Neural cell (in vitro differentiated cells): Measurements from ENCODE around the gene ERCC3. TPM values are rescaled to one million over a fixed set of nuclear protein-coding genes. Genes with fewer than 3 reads are reported as not detected.

Source experiments
- H2AFZ ChIP-seq: fragments of 200-600, 300-800 bp; sonication (generic), shearing (Covaris generic); 2 replicates; pipeline ENCODE4 v1.6.0; 2014; ENCODE audit warnings: low read depth, mild to moderate bottlenecking, antibody characterized with exemption, low read length, moderate library complexity
- H3F3A ChIP-seq: fragments of 200-600 bp; shearing (Covaris generic); 2 replicates; pipeline ENCODE4 v1.6.1; 2016; ENCODE audit warnings: mild to moderate bottlenecking, moderate library complexity, mixed read lengths, antibody characterized with exemption, low read length; ENCODE audit not compliant: insufficient read depth, poor library complexity, severe bottlenecking
- H3K27ac ChIP-seq: fragments of 200-600, 300-800 bp; sonication (generic), shearing (Covaris generic); 2 replicates; pipeline ENCODE4 v1.5.1; 2014; ENCODE audit warnings: mild to moderate bottlenecking, low read length, moderate library complexity
- H3K27me3 ChIP-seq: fragments of 300-800, 200-600 bp; sonication (generic), shearing (Covaris generic); 2 replicates; pipeline ENCODE4 v1.6.0; 2014; ENCODE audit warnings: mild to moderate bottlenecking, low read depth, low read length, moderate library complexity; ENCODE audit not compliant: insufficient read depth
- H3K36me3 ChIP-seq: fragments of 300-800, 200-600 bp; sonication (generic), shearing (Covaris generic); 2 replicates; pipeline ENCODE4 v1.5.1; 2014; ENCODE audit warnings: mild to moderate bottlenecking, antibody characterized with exemption, low read length, moderate library complexity; ENCODE audit not compliant: insufficient read depth
- H3K4me2 ChIP-seq: fragments of 300-800, 200-600 bp; sonication (generic), shearing (Covaris generic); 2 replicates; pipeline ENCODE4 v1.6.0; 2014; ENCODE audit warnings: mild to moderate bottlenecking, low read length
- H3K4me3 ChIP-seq: fragments of 300-800, 200-600 bp; sonication (generic), shearing (Covaris generic); 2 replicates; pipeline ENCODE4 v1.5.1; 2014; ENCODE audit warnings: mild to moderate bottlenecking, low read length, moderate library complexity
- H3K79me2 ChIP-seq: fragments of 200-600 bp; shearing (Covaris generic); replicated peaks from 2 replicates; pipeline ENCODE4 v1.6.0; 2014; ENCODE audit warnings: mild to moderate bottlenecking, low read length, moderate library complexity; ENCODE audit not compliant: insufficient read depth
- H3K9ac ChIP-seq: fragments of 300-800, 200-600 bp; sonication (generic), shearing (Covaris generic); 2 replicates; pipeline ENCODE4 v1.6.1; 2016; ENCODE audit warnings: mild to moderate bottlenecking, low read length, mixed read lengths
- H3K9me2 ChIP-seq: fragments of 200-600 bp; shearing (Covaris generic); 2 replicates; pipeline ENCODE4 v1.6.1; 2016; ENCODE audit warnings: mild to moderate bottlenecking, low read length, mixed read lengths; ENCODE audit not compliant: insufficient read depth
- H3K9me3 ChIP-seq: fragments of 200-600, 300-800 bp; sonication (generic), shearing (Covaris generic); 2 replicates; pipeline ENCODE4 v1.6.1; 2016; ENCODE audit warnings: mild to moderate bottlenecking, mixed run types, low read length, moderate library complexity, mixed read lengths
- H4K20me1 ChIP-seq: fragments of 200-600 bp; shearing (Covaris generic); 2 replicates; pipeline ENCODE4 v1.6.1; 2016; ENCODE audit warnings: mild to moderate bottlenecking, mixed run types; ENCODE audit not compliant: insufficient read depth
- EP300 ChIP-seq: fragments of 450-650 bp; conservative IDR thresholded peaks from 2 replicates; pipeline ENCODE4 v1.6.1; 2014; ENCODE audit warnings: antibody characterized with exemption, mild to moderate bottlenecking, moderate library complexity; ENCODE audit not compliant: poor library complexity, severe bottlenecking
- EZH2 ChIP-seq: fragments of 200-600, 300-800 bp; shearing (Covaris generic), sonication (generic); IDR thresholded peaks from 2 replicates; pipeline ENCODE4 v1.6.1; 2014; ENCODE audit warnings: antibody characterized with exemption, low read length, borderline replicate concordance, mild to moderate bottlenecking; ENCODE audit not compliant: insufficient read depth, poor library complexity, severe bottlenecking
- MXI1 ChIP-seq: fragments of 450-650 bp; conservative IDR thresholded peaks from 2 replicates; pipeline ENCODE4 v1.6.1; 2014; ENCODE audit warnings: antibody characterized with exemption, mild to moderate bottlenecking; ENCODE audit not compliant: poor library complexity, severe bottlenecking
- POLR2AphosphoS5 ChIP-seq: IDR thresholded peaks from 2 replicates; pipeline ENCODE4 v1.6.1; 2012
- RAD21 ChIP-seq: fragments of 450-650 bp; conservative IDR thresholded peaks from 2 replicates; pipeline ENCODE4 v1.6.1; 2014; ENCODE audit warnings: antibody characterized with exemption, mild to moderate bottlenecking, moderate library complexity
- SMC3 ChIP-seq: fragments of 450-650 bp; conservative IDR thresholded peaks from 2 replicates; pipeline ENCODE4 v1.6.1; 2014; ENCODE audit warnings: antibody characterized with exemption, mild to moderate bottlenecking, moderate library complexity; ENCODE audit not compliant: poor library complexity
- TAF1 ChIP-seq: IDR thresholded peaks from 2 replicates; pipeline ENCODE4 v1.6.1; 2012; ENCODE audit warnings: low read depth
- polyA plus RNA-seq: library from polyadenylated mRNA; depleted of rRNA; stranded (reverse); fragments of >200 nt; gene quantifications from 2 replicates; pipeline ENCODE4 v1.2.3, GENCODE V29; 2014
- TF ChIP-seq, protein P1 (sequence below): fragments of 450-650 bp; IDR thresholded peaks from 2 replicates; pipeline ENCODE4 v1.5.1; 2014; ENCODE audit warnings: antibody characterized with exemption, mild to moderate bottlenecking, moderate library complexity; ENCODE audit not compliant: poor library complexity, severe bottlenecking
- TF ChIP-seq, protein P2 (sequence below): IDR thresholded peaks from 2 replicates; pipeline ENCODE4 v1.6.1; 2012; ENCODE audit warnings: borderline replicate concordance

Gene ERCC3
- polyA plus RNA-seq, 1 donor from 2014 or later, result 112 TPM

DNA sequence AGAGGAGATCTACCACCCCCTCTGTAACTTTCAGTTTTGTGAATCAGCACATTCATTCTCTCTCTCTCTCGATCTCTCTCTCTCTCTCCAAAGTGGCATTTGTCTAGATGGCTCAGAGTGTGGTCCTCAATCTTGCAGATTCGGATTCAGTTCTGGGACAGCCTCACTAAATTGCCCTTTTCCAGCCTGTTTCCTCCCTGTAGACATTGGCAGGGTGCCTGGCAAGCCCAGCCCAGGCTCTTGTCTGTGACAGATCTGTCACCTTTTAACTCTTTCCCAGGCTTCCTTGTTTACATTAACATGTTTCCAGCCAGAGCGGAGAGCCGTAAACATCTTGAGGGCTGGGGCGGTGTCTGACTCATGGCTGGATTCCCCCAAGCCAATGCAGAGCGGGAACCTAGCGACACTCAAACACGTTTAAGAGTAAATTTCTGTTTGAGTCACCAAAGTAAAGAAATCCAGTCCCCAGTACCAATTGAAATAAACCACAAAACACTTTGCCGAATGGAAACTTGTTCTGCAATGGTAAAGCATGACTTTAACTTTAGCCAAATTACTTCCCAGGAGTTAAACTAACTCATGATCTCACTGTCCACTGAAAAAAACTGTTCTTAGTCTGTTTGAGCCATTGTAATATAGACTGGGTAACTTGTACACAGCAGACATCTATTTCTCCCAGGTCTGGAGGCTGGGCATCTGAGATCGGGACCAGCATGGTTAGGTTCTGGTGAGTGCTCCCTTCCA is 67.3 kb downstream of the ERCC3 start:
- H3K36me3 ChIP-seq, result no peaks in the 10 kb centered on the region
- H3K4me3 ChIP-seq, result no peak overlapping the region
- no peaks in the 10 kb centered on the region for H3F3A ChIP-seq
- TF ChIP-seq SMC3 (no peak), MXI1 (no peak), RAD21 (no peak), TAF1 (no peak), EP300 (no peak), POLR2AphosphoS5 (no peak), EZH2 (no peak)
- TF ChIP-seq, protein P1, sequence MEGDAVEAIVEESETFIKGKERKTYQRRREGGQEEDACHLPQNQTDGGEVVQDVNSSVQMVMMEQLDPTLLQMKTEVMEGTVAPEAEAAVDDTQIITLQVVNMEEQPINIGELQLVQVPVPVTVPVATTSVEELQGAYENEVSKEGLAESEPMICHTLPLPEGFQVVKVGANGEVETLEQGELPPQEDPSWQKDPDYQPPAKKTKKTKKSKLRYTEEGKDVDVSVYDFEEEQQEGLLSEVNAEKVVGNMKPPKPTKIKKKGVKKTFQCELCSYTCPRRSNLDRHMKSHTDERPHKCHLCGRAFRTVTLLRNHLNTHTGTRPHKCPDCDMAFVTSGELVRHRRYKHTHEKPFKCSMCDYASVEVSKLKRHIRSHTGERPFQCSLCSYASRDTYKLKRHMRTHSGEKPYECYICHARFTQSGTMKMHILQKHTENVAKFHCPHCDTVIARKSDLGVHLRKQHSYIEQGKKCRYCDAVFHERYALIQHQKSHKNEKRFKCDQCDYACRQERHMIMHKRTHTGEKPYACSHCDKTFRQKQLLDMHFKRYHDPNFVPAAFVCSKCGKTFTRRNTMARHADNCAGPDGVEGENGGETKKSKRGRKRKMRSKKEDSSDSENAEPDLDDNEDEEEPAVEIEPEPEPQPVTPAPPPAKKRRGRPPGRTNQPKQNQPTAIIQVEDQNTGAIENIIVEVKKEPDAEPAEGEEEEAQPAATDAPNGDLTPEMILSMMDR, result no peak
- TF ChIP-seq, protein P2, sequence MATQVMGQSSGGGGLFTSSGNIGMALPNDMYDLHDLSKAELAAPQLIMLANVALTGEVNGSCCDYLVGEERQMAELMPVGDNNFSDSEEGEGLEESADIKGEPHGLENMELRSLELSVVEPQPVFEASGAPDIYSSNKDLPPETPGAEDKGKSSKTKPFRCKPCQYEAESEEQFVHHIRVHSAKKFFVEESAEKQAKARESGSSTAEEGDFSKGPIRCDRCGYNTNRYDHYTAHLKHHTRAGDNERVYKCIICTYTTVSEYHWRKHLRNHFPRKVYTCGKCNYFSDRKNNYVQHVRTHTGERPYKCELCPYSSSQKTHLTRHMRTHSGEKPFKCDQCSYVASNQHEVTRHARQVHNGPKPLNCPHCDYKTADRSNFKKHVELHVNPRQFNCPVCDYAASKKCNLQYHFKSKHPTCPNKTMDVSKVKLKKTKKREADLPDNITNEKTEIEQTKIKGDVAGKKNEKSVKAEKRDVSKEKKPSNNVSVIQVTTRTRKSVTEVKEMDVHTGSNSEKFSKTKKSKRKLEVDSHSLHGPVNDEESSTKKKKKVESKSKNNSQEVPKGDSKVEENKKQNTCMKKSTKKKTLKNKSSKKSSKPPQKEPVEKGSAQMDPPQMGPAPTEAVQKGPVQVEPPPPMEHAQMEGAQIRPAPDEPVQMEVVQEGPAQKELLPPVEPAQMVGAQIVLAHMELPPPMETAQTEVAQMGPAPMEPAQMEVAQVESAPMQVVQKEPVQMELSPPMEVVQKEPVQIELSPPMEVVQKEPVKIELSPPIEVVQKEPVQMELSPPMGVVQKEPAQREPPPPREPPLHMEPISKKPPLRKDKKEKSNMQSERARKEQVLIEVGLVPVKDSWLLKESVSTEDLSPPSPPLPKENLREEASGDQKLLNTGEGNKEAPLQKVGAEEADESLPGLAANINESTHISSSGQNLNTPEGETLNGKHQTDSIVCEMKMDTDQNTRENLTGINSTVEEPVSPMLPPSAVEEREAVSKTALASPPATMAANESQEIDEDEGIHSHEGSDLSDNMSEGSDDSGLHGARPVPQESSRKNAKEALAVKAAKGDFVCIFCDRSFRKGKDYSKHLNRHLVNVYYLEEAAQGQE, result no peak
- H4K20me1 ChIP-seq, result no peaks in the 10 kb centered on the region
- H3K9me2 ChIP-seq, result no peaks in the 10 kb centered on the region
- no peaks in the 10 kb centered on the region for H3K79me2 ChIP-seq
- no peak overlapping the region for H3K9ac ChIP-seq
- H3K27me3 ChIP-seq, result no peaks in the 10 kb centered on the region
- no peak overlapping the region for H2AFZ ChIP-seq
- H3K9me3 ChIP-seq, result peaks cover 2% of the 10 kb centered on the region
- H3K4me2 ChIP-seq, result no peak overlapping the region
- H3K27ac ChIP-seq, result no peak overlapping the region

DNA sequence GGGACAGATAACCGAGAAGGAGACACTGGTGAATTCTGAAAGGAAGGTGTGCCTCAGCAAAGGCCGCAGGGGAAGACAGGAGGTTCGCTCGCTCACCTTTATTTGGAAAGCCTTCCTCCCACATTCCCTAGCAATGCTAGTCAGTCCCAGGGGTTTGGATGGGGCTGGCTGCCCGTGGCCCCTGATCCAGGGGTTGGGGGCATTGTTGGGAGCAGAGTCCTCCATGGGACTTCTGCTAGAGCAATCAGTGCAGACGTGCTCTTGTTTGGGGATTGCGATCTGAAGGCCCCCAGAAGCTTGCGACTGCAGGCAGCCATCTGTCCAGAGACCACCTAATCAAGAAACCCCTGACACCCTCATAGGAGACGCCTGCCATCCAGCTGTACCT is 67.8 kb downstream of the ERCC3 start:
- peaks cover 2% of the 10 kb centered on the region for H3K9me3 ChIP-seq
- H4K20me1 ChIP-seq, result no peaks in the 10 kb centered on the region
- H3K27ac ChIP-seq, result no peak overlapping the region
- no peak overlapping the region for H2AFZ ChIP-seq
- H3K79me2 ChIP-seq, result no peaks in the 10 kb centered on the region
- no peak overlapping the region for H3K9ac ChIP-seq
- TF ChIP-seq EP300 (no peak), MXI1 (no peak), TAF1 (no peak), SMC3 (no peak), POLR2AphosphoS5 (no peak), EZH2 (no peak), RAD21 (no peak)
- TF ChIP-seq, protein P2, result no peak
- TF ChIP-seq, protein P1, result no peak
- no peak overlapping the region for H3K4me2 ChIP-seq
- H3K27me3 ChIP-seq, result no peaks in the 10 kb centered on the region
- H3F3A ChIP-seq, result no peaks in the 10 kb centered on the region
- no peak overlapping the region for H3K4me3 ChIP-seq
- no peaks in the 10 kb centered on the region for H3K36me3 ChIP-seq
- no peaks in the 10 kb centered on the region for H3K9me2 ChIP-seq
